ENCODE results near the gene MYO15B. TPM values are rescaled to one million over a fixed set of nuclear protein-coding genes. Genes with fewer than 3 reads are reported as not detected.

MYO15B gene
- total and polyA plus RNA-seq, 2 of the 4 experiments (the other 2 are of a cell fraction): 0.18 to 0.65 TPM

GRCh38 chr17:75619506-75620431 lies 32.2 kb downstream of the MYO15B start:
- Histone ChIP-seq H3K9me1 (ENCODE audit: insufficient read depth, low read length) (no peaks in the 10 kb centered on the region), H3K4ac (ENCODE audit: low read depth, low read length) (no peak overlapping the region), H3K4me2 (ENCODE audit: low read depth, low read length) (no peak overlapping the region), H2AK9ac (replicated peaks; ENCODE audit: low read depth, low read length, poor library complexity) (no peak overlapping the region), H3K4me1 (ENCODE audit: control insufficient read depth, insufficient read depth, low read length) (peaks cover 5% of the 10 kb centered on the region; the same call in 1 of the 2 replicates), H3K9ac (ENCODE audit: low read depth, low read length) (no peak overlapping the region), H3K27ac (ENCODE audit: insufficient read depth, low read length) (no peak overlapping the region), H4K91ac (ENCODE audit: insufficient read depth, low read depth, low read length) (no peak overlapping the region), H3K4me3 (ENCODE audit: insufficient read depth, low read depth, low read length) (no peak overlapping the region), H3K36me3 (ENCODE audit: control insufficient read depth, insufficient read depth, low read length) (no peaks in the 10 kb centered on the region), H3K79me1 (ENCODE audit: low read depth in 1 of 2, low read length in 2 of 2) (no peaks in the 10 kb centered on the region), H3K23ac (ENCODE audit: low read depth, low read length) (no peak overlapping the region), H3K14ac (replicated peaks; ENCODE audit: low read depth, low read length) (no peak overlapping the region), H2BK120ac (ENCODE audit: low read depth, low read length) (no peak overlapping the region), H2BK15ac (ENCODE audit: low read depth, low read length) (no peak overlapping the region), H4K20me1 (ENCODE audit: insufficient read depth, low read length) (no peaks in the 10 kb centered on the region), H2BK5ac (ENCODE audit: low read depth, low read length, poor library complexity, severe bottlenecking) (no peak overlapping the region), H2BK20ac (ENCODE audit: low read depth, low read length) (no peak overlapping the region), H2AK5ac (ENCODE audit: low read depth, low read length) (no peak overlapping the region), H2AFZ (replicated peaks; ENCODE audit: low read length, poor library complexity) (peak overlapping the region; percentile 58), H3K18ac (ENCODE audit: low read depth, low read length) (no peak overlapping the region), H4K8ac (ENCODE audit: low read depth in 2 of 2, low read length in 2 of 2) (no peak overlapping the region), H3K56ac (ENCODE audit: extremely low read depth, insufficient read depth, low read length) (no peak overlapping the region), H4K5ac (ENCODE audit: low read depth, low read length) (no peak overlapping the region), H3K27me3 (ENCODE audit: control insufficient read depth, insufficient read depth, low read length) (peaks cover 14% of the 10 kb centered on the region; the same call in 1 of the 2 replicates), H3K9me3 (ENCODE audit: control insufficient read depth, insufficient read depth, low read length) (no peaks in the 10 kb centered on the region)
- CTCF ChIA-PET: interaction anchor here (0.6 to 1.9 kb wide), 3 partner anchors 14 to 164 kb away, joined by 3 to 6 read pairs (median 4); partner anchors contain the start of genes SMIM5 and TMEM94
- 70% methylated on average over 14 of the region's 36 CpGs; no CpG with 5 or more reads in 1 of the 2 experiments for WGBS, 2 experiments (ENCODE audit: extremely low coverage in 2 of 2, insufficient read length in 1 of 2)
- no TSS peak for BruUV-seq (replicated peaks)
- peak; percentile 23 for DNase-seq
- POLR2A ChIA-PET (ENCODE audit: unreplicated experiment): no interaction called here
- intact Hi-C loops (cut with micrococcal nuclease) (no loop called here), in situ Hi-C loops (cut with MboI; ENCODE audit: low sequenced_read_pairs) (no loop called here), dilution Hi-C loops (cut with HindIII; ENCODE audit: low sequenced_read_pairs, unreplicated experiment) (no loop called here)
- ATAC-seq (ENCODE audit: low read depth): peak; percentile 68
- TF ChIP-seq RAD21 (IDR thresholded peaks at IDR 0.05; ENCODE audit: low read length) (peak; percentile 32), MAZ (IDR thresholded peaks at IDR 0.05; ENCODE audit: borderline replicate concordance, low read depth, low read length) (no peak), SMC3 (IDR thresholded peaks at IDR 0.05; ENCODE audit: low read depth, low read length) (peak; percentile 46)
- TF ChIP-seq, protein P1, sequence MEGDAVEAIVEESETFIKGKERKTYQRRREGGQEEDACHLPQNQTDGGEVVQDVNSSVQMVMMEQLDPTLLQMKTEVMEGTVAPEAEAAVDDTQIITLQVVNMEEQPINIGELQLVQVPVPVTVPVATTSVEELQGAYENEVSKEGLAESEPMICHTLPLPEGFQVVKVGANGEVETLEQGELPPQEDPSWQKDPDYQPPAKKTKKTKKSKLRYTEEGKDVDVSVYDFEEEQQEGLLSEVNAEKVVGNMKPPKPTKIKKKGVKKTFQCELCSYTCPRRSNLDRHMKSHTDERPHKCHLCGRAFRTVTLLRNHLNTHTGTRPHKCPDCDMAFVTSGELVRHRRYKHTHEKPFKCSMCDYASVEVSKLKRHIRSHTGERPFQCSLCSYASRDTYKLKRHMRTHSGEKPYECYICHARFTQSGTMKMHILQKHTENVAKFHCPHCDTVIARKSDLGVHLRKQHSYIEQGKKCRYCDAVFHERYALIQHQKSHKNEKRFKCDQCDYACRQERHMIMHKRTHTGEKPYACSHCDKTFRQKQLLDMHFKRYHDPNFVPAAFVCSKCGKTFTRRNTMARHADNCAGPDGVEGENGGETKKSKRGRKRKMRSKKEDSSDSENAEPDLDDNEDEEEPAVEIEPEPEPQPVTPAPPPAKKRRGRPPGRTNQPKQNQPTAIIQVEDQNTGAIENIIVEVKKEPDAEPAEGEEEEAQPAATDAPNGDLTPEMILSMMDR (conservative IDR thresholded peaks at IDR 0.05; ENCODE audit: low read depth, low read length): peak; percentile 55

Measured in IMR-90 (cell line).